Neural cell (in vitro differentiated cells): ENCODE data around the gene ISY1.

Source experiments
- CTCF ChIP-seq: fragments of 450-650 bp; IDR thresholded peaks from 2 replicates; pipeline ENCODE4 v1.5.1; 2014; ENCODE audit warnings: antibody characterized with exemption, mild to moderate bottlenecking, moderate library complexity; ENCODE audit not compliant: poor library complexity, severe bottlenecking
- POLR2AphosphoS5 ChIP-seq: IDR thresholded peaks from 2 replicates; pipeline ENCODE4 v1.6.1; 2012
- REST ChIP-seq: IDR thresholded peaks from 2 replicates; pipeline ENCODE4 v1.6.1; 2012; ENCODE audit warnings: borderline replicate concordance

- TF ChIP-seq POLR2AphosphoS5 (no peak), CTCF (no peak), REST (no peak)
Measured at GRCh38 chr3:129144786-129145185, 16.1 kb downstream of the ISY1 start.
